ENCODE measurements around the gene BIRC2.
A peak's percentile ranks its signal among the peaks of the same experiment; 100 is the strongest.
"Not testable (repeated sequence)": the region's sequence is repeated elsewhere in the genome, so short reads cannot be mapped to it uniquely, and the experiment has no call there.

BIRC2 gene

DNA sequence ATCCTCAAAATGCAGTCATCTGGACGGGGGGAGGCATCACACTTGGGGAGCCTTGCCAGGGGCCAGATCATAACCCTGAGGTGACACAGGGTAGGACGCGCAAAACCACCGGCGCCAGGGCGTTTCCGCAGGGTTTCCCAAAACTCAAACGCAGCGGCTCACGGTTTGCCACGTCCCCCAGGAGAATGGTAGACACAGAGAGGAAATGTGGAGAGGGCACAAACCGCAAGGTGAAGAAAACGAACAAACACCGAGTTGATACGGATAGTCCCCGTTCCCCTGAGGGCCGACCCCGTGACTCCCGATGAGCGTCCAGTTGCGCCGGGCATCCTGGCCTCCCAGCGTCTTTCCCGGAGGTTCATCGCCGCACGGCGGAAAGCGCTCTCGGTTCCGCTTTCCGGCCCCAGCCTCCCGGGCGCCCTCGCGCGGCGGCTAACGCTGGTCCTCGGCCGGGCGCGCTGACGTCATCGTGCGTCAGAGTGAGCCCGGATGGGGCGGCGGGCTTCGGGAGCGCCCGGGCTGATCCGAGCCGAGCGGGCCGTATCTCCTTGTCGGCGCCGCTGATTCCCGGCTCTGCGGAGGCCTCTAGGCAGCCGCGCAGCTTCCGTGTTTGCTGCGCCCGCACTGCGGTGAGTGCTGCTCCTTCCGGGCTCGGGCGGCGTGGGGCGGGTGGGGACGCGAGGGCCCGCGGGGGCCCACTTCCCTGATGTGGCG is at the start of gene BIRC2:
TSS of gene BIRC2 (plus strand) at position 467 of the 714 bp plus-strand sequence. CDS start 2,641 bp downstream, outside the sequence.
- FAIRE-seq = peak; percentile 27

DNA sequence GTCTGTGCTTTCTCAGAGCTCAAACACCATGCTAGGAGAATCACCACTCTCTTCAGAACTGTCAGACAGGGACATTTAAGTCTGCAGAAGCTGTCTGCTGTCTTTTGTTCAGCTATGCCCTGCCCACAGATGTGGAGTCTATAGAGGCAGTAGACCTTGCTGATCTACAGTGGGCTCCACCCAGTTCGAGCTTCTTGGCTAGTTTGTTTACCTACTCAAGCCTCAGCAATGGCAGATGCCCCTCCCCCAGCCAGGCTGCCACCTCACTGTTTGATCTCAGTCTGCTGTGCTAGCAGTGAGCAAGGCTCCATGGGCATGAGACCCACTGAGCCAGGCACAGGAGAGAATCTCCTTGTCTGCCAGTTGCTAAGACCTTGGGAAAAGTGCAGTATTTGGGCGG is 46.2 kb upstream of the BIRC2 start:
- not testable (repeated sequence) for FAIRE-seq

DNA sequence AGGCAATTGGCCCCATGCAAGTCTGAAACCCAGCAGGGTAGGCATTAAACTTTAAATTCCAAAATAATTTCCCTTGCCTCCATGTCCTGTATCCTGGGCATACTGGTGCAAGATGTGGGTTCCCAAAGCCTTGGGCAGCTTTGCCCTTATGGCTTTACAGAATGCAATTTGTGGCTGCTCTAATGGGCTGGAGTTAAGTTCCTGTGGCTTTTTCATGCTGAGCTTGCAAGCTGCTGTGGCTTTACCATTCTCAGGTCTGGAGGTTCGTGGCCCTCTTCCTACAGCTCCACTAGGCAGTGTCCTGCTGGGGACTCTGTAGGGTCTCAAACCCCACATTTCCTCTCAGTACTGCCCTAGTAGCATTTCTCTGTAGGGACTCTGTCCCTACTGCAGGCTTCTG is 44.8 kb upstream of the BIRC2 start:
- no peak for FAIRE-seq

DNA sequence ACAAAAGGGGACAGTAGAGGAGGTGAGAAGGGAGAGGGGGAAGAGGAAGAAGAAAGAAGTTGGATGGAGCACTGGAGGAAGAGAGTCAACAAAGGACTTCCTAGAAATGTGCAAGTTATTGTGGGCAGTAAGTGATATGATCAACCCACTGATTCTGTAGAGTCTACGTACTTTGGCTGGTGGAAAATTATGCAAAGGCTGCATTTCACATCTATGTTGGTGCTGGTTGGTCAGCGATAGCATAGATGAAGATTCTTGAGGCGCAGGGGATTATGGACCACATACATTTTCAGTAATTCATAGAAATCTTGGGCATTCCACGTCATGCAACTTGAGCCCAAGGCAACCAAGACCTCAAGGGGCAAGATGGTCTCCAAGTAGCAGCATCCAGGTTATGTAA is 42.3 kb upstream of the BIRC2 start:
- FAIRE-seq = no peak

DNA sequence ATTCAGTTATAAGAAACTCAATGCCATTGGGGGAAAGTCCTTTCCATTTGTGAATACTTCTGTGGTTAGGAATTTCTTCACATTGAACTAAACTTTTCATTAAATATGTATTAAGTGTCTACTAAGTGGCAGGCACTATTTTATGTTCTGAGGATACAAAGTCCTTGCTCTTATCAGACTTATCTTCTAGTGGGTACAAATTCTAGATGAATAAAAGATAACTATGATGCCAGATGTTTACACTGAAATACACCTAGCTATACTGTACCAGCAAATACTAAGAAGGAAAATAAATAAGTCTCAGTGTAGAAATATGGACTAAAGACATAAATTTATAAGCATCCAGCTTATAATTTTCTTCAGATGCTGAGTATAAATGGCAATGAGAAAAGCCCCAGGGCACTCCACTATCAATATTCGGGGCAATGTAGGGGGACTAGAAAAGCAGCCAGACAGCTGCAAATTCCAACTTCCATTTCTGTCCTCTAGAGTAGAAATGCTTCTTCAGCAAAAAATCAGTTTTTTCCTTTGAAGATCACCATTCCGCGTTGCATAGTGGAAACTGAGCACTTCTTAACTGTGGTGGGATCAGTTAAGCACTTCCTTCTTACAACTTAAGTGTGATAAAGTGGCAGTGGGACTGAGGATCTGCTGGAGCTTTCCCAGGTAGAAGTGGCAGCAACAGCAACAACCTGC is 41.5 kb upstream of the BIRC2 start:
- FAIRE-seq = no peak

DNA sequence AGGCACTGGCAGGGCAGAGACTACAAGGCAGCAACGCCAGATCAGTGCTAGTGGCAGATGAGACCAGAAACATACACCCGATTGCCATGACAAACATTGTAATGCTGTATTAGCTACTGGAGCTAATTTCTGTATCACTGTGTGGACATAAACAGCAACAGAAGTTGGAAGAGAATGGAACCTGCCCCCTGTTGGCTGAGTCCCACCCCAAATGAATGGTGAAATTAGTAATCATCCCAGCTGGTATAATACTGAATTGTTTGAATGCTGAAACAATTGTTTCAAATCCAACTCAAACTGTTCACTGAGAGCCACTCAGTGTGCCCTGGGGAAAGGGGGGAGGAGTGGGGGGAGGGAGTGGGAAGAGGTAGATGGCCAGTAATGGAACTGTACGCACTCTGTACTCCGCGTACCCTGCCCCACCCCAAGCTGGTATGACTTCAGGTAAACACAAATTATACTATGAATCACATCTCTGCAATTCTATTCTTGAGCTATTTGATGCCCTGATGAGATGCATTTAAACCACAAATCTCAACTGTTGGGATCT is 40.9 kb upstream of the BIRC2 start:
- no peak for FAIRE-seq

DNA sequence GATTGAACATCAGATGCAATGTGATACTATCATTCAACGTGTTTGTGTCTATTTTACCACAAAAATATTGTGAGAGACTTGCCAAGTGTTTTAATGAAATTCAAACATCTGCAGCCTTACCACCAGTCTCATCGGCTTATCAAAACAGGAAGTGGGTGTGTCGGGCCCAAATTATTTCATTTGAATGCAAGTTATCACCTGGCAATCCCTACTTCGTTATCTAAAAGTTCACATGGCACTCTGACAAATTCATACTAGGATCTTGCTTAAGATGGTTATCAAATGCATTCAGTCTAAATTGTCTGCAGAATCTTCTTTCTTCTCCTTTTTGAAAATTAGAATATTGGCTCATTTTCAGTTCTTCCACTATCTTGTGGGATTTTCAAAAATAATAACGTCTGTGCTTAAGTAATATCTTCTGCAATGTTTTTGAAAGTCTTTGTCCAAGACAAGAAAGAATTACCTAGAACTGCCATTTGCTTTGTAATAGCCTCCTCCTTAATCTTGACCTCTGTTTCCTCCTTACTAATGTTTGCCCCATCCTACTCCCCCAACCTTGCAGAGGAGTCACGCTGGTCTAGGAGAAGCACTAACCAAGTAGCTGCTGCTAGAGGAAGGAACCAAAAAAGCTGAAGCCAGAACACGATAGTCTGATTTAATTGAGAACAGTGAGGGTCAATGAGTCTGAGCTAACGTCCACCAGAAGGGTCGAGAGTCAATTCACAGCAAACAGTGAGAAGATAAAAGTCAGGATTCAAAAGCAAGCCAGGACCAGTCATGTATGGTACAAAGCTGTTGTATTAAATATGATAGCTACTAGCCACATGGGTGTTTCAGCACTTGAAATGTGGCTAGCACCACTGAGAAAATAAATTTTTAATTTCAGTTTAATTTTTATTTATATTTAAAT is 39.9 kb upstream of the BIRC2 start:
- no peak for FAIRE-seq

DNA sequence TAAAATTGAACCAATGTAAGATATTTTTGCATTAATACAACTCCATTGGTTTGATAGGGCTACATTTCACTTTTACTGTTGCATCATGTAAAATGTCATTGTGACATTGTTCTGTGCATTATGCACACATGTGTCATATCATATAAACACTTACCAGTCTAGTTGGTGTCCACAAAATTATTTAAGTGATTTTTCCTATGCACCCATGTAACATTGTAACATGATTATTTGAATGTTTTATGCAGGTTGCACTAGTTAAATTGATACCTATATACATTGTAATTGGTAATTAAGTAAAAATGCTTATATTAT is 39.3 kb upstream of the BIRC2 start:
- no peak for FAIRE-seq

DNA sequence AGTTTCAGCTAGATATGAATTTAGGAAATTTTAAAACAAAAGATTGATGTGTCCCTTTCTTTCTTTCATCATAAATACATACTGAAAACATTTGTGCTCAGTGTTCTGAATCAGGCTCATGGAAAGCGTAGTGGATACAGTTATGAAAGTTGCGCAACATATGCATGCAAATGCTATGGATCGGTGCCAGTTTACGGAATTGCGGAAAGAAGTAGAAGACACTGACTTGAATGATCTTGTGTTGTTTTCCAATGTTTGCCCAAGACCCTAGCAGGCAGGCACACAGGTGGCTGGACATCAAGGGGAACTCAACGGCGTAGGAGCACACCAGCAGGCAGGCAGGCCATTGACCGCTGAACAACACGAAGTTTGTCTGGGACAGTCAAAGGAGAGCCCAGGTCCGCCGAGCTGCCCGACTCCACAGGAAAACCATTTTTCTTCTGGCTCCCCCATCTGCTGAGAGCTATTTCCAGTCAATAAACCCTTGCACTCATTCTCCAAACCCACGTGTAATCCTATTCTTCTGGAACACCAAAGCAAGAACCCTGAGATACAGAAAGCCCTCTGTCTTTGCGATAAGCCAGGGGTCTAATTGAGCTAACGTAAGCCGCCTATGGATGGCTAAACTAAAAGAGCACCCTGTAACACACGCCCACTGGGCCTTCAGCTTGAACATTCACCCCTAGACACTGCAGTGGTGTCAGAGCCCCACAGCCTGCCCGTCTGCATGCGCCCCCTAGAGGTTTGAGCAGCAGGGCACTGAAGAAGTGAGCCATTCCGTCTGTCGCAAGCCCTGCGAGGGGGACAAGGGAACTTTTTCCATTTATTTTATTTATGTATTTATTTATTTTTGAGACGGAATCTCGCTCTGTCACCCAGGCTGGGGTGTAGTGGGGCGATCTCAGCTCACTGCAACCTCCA is 37.1 kb upstream of the BIRC2 start:
- no peak for FAIRE-seq

DNA sequence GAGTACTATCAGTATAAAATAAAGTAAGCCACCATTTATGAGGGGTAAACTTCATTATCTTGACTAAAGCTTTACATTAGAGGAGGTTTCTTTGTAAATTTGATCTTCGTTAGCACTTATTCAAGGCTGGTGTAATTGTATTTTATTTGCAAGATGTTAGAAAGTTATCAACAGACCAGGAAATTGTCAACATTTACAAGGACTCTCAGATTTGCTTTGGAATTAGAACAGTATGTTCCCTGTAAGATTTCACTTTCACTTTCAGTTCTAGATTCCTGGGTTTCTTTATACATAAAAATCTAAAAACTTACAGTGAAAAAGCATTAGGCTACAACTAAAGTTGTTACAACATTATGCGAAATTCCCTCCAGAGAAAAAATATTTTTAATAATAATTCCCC is 34.3 kb upstream of the BIRC2 start:
- FAIRE-seq = no peak

DNA sequence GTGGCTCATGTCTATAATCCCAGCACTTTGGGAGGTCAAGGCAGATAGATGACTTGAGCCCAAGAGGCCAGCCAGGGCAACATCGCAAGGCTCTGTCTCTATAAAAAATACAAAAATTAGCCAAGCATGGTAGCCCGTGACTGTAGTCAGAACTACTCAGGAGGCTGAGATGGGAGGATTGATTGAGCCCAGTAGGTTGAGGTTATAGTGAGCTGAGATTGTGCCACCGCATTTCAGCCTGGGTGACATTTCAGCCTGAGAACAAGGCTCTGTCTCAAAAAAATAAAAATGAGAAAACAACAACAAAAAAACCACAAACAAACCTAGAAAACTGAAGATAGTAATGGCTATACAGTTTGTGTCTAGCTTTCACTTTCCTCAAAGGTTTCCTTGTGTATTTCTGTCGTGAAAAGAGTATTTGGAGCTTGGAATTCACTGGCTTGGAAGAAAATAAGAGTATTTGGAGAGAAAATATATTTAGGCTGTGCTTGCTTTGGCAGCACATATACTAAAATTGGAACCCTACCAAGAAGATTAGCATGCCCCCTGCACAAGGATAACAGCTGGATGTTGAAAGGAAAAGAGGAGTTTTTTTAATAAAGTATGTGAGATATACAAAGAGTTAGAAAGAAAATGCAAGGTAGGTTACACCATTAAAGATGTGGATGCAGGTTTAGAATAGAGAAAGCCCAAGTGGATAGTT is 33.6 kb upstream of the BIRC2 start:
- FAIRE-seq = no peak

DNA sequence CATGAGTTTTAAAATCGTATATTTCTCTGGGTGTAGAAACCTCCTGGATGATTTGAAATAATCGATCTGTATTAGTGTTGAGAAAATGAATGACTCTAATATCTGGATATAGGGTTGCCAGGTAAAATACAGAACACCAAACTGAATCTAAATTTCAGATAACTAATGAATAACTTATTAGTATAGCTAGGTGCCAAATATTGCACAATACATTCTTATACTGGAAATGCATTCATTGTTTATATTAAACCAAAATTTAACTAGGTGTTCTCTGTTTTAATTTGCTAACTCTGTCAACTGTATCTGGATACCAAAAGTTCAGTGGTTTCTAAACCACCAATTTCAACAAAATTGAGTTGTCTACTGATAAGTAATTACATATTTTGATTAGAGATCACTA is 32.2 kb upstream of the BIRC2 start:
- FAIRE-seq = no peak

DNA sequence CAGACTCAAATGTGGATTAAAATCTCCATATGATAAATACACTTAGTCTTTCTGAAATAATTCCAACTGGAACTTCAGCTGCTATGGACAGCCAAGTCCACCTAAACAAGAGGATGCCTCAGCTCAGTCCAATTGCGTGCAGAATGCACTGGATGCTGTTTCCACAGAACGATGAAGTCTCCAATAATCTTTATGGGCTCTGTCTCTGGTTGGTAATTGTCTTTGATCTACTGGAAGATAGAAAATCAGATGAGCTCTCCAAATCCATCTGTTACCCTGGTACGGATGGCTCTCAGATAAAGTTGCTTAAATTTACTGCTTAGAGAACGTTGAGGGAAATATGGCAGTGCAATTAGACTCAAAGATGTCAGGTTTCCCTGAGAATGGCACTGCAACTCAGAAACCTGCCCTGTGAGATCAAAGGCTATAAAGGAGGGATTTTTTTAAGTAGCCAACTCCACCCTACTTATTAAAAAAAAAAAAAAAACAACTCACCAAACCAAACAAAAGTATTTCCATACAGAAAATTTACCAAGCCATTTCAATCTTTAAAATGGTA is 30.6 kb upstream of the BIRC2 start:
- FAIRE-seq = no peak

DNA sequence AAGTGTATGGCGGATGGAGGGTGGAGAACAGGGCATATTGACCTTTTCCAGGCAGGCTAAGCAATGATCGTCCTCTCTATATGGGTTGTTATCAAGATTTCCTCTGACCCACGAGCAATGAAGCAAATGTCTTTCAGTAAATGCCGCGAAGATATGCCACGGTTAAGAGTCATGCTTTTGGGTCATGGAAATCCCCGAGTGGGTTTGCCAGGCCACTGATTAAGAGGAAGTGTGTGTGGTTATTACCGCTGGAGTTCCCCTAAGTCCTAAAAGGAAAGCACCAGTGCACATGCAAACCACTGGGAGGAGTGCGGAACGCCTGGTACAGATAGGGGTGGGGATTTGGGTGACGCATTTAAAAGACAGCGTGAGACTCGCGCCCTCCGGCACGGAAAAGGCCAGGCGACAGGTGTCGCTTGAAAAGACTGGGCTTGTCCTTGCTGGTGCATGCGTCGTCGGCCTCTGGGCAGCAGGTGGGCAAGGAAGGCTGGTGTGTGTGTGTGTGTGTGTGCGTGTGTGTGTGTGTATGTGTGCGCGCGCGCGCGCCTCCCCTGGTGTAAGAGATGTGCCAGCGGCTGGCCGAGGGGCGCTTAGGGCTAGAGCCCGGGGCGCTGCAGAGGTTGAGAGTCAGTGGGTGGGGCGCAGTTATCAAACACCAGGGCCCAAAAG is 29.8 kb upstream of the BIRC2 start, which contains the start of gene BIRC3:
TSS of gene BIRC3 (plus strand) at position 386 of the 669 bp plus-strand sequence. CDS start 7,026 bp downstream, outside the sequence.
- no peak for FAIRE-seq

DNA sequence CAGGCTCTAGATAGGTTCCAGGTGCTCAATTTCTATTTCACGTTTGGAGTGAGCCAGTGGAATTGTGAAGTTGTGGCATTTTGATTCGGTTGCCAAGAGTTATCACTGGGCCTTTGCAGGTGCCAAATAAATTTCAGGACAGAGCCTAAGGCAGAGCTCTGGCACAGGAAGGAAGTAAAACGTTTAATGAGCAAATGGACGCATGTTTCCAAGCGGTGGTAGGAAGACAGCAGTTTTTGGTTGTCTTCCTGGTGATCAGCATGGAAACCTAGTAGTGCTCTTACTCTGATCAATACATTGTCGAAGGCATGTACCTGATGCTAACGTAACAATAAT is 29.3 kb upstream of the BIRC2 start:
- FAIRE-seq = no peak

DNA sequence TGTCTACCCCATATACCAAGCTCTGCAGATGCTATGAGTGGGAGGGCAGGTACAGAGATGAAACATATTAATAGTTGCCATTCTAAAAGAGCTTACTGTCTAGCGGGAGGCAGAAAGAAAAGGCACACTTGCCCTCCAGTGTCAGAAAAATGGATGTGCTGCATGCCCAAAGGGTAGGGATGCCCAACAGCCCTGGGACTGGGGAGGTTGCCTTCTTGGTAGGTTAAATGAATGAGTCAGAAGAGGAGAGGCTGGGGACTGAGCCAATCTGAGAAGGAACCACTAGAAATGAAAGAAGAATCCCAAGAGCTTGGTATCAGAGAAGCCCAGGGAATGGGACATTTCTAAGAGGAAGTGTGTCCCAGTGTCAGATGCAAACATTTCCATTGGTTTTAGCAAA is 28.5 kb upstream of the BIRC2 start:
- no peak for FAIRE-seq

DNA sequence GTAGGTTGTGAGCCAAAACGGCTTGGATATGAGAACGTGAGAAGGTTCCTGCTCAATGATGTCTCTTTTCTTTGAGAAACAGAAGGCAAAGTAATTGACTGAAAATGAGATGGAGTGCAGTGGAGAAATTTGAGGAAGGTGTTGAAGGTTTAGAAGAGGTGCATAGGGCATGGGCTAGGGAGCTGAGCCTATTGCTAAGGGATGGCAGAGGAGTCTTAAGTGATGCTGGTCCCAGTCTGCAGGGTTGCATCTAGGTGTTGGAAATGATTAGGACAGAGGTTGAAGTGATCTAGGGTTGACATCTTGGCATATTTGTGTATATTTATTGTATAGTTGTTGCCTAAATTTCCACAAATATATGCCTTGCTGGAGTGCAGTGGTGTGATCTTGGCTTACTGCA is 27.5 kb upstream of the BIRC2 start:
- FAIRE-seq = no peak

DNA sequence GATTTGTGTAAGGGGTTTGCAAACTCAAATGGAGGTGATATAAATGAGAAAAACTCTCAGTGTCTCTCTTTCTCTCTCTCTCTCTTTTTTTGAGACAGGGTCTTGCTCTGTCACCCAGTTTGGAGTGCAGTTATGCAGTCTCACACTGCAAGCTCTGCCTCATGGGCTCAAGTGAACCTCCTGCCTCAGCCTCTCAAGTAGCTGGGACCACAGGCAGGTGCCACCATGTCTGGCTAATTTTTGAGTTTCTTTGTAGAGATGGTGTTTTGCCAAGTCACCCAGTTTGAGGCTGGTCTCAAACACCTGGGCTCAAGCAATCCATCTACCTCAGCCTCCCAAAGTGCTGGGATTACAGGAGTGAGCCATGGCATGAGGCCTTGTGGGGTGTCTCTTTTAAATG is 26.8 kb upstream of the BIRC2 start:
- FAIRE-seq = no peak

DNA sequence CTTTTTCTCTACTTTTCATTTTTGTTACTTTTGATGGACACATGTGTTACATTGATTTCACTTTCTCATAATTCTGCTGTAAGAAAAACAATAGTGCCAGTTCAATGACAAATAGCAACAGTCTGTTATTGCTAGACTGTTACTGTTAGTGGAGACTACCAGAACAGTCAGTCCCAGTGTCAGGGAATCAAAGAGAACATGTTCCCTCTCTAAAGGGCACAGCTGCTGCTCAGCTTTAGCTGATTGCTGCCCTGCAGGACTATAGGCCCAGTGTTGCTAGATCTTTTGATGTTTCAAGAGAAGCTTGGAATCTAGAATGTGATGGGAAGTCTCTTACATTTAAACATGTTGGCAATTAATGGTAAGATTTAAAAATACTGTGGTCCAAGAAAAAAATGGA is 26.3 kb upstream of the BIRC2 start:
- FAIRE-seq = no peak

DNA sequence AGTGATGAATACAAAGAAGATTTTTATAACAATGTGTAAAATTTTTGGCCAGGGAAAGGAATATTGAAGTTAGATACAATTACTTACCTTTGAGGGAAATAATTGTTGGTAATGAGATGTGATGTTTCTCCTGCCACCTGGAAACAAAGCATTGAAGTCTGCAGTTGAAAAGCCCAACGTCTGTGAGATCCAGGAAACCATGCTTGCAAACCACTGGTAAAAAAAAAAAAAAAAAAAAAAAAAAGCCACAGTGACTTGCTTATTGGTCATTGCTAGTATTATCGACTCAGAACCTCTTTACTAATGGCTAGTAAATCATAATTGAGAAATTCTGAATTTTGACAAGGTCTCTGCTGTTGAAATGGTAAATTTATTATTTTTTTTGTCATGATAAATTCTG is 24.5 kb upstream of the BIRC2 start:
- FAIRE-seq = no peak
